GM18520 (cell line): ENCODE measurements around the gene MKLN1.
A peak's percentile ranks its signal among the peaks of the same experiment; 100 is the strongest.
"Not testable (repeated sequence)": the region's sequence is repeated elsewhere in the genome, so short reads cannot be mapped to it uniquely, and the experiment has no call there.

ENCODE experiments used
- ATAC-seq: cut with Tn5 transposase; IDR thresholded peaks from one replicate; pipeline ENCODE4 v1.9.1; 2021; ENCODE audit not compliant: unreplicated experiment

Gene MKLN1

GRCh38 chr7:131513245-131514061 is 185.8 kb downstream of the MKLN1 start:
- ATAC-seq: peak; percentile 90

- ATAC-seq: not testable (repeated sequence)
Measured at GRCh38 chr7:131515471-131515870, 187.8 kb downstream of the MKLN1 start.

GRCh38 chr7:131517218-131517923 is 189.7 kb downstream of the MKLN1 start:
- no peak for ATAC-seq

- ATAC-seq: no peak
Measured at GRCh38 chr7:131518626-131519025, 190.9 kb downstream of the MKLN1 start.

- no peak for ATAC-seq
Measured at GRCh38 chr7:131521651-131522163, 194.0 kb downstream of the MKLN1 start.

GRCh38 chr7:131522325-131522930 is 194.8 kb downstream of the MKLN1 start:
- ATAC-seq: no peak

GRCh38 chr7:131524115-131524514 is 196.4 kb downstream of the MKLN1 start:
- no peak for ATAC-seq

GRCh38 chr7:131524703-131525102 is 197.0 kb downstream of the MKLN1 start:
- no peak for ATAC-seq

GRCh38 chr7:131525820-131526219 is 198.1 kb downstream of the MKLN1 start:
- no peak for ATAC-seq

- ATAC-seq: no peak
Measured at GRCh38 chr7:131527456-131527855, 199.8 kb downstream of the MKLN1 start.

GRCh38 chr7:131529179-131529578 is 201.5 kb downstream of the MKLN1 start:
- no peak for ATAC-seq

- ATAC-seq: no peak
Measured at GRCh38 chr7:131529617-131530016, 201.9 kb downstream of the MKLN1 start.

- no peak for ATAC-seq
Measured at GRCh38 chr7:131530137-131530536, 202.5 kb downstream of the MKLN1 start.

- no peak for ATAC-seq
Measured at GRCh38 chr7:131532570-131533091, 205.0 kb downstream of the MKLN1 start.

- no peak for ATAC-seq
Measured at GRCh38 chr7:131533151-131533559, 205.5 kb downstream of the MKLN1 start.

- no peak for ATAC-seq
Measured at GRCh38 chr7:131533566-131534561, 206.2 kb downstream of the MKLN1 start.

GRCh38 chr7:131536361-131536849 is 208.7 kb downstream of the MKLN1 start:
- no peak for ATAC-seq

- no peak for ATAC-seq
Measured at GRCh38 chr7:131537571-131537978, 209.9 kb downstream of the MKLN1 start.

- no peak for ATAC-seq
Measured at GRCh38 chr7:131538071-131538812, 210.6 kb downstream of the MKLN1 start.
